K562 treated with DMSO at 1 percent for 4 hours (cell line): ENCODE results near the gene CCDC63. TPM values are rescaled to one million over a fixed set of nuclear protein-coding genes. Genes with fewer than 3 reads are reported as not detected.

Experiments
- total RNA-seq: library from RNA; unstranded; fragments of 300-600 nt; gene quantifications from 2 replicates; pipeline ENCODE4 v1.2.3, GENCODE V29; 2022; ENCODE audit not compliant: insufficient read depth

CCDC63 gene
- total RNA-seq: not detected in 2 replicates

DNA sequence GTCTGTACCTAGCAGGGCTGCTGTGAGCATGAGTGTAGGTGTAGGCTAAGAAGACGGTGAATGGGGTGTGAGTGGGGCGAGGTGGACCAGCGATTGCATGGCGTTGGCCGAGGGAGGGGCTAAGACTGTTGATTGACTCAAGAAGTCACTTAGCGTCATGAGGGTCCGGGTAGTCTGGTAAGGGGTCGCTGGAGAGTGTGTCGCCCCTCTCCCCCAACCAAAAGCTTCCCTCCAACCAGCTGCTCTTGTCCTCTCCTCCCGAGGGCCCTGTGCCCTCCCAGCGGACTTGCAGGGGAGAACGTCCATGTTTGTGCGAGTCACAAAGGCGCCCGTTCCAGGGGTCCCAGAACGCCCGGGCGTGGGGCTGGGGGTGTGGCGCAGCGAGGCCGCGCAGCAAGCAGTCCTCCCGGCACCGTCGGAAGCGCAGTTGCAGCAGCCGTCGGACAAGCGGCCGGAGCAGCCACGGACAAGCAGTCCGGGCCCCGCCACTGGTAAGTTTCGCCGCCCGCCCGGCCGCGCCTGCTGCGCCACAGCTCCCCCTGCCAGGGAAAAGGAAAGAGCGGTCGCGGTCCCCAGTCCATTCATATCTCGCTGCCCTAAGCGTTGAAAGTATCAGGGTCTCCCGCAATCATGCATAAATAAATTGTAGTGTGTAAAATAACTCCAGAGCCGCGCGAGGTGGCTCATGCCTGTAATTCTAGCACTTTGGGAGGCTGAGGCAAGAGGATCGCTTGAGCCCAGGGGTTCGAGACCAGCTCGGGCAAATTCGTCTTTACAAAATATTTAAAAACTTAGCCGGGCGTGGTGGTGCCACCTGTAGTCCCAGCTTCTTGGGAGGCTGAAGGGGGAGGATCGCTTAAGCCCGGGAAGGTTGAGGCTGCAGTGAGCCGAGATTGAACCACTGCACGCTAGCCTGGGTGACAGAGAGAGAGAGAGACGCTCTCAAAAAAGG lies at the start of gene CCDC63:
Gene CCDC63 (plus strand): TSS at position 373 of the 952 bp plus-strand sequence. CDS start 5,968 bp downstream, outside the sequence.

DNA sequence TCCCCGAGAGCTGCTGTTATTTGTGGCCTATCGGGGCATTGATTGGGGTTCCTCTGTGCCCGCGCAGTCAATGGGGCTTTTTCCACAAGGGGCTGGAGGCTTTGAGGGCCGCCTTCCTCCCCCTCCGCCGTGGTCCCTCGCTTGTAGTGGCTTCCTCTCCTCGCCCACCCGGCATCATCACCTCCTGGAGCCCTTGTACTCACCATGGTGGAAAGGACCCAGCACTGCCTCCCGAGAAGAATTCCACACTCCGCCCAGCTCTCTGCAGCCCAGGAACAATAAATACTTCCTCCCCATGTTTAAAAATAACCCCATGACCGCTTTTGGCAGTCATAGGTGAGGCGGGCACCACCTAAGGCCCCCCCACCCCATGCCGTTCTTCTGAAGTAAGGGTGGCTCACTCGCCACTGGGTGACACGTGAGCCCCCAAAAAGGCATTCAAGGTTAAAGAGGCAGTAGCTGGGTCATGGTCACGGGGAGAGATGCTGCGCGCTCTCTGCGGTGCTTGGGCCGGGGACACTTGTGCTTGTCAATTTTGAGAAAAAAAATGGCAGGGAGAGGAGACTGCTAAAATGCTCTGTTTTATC lies 73.6 kb downstream of the CCDC63 start, which contains the start of gene MYL2:
Gene MYL2 (minus strand): TSS at position 256 of the 587 bp plus-strand sequence. CDS start 50 bp downstream, at position 206.

Other genes starting within 250 kb of the CCDC63 start
- gene TCTN1, start 232.9 kb upstream of the CCDC63 start, total RNA-seq: 6.3 and 11.8 TPM in 2 replicates
- gene HVCN1, start 157.9 kb upstream of the CCDC63 start, total RNA-seq: 4.2 and 4.3 TPM in 2 replicates
- 144 and 156 TPM in 2 replicates for gene PPP1CC, start 104.1 kb upstream of the CCDC63 start, total RNA-seq
- not detected in 2 replicates for gene MYL2, start 73.6 kb downstream of the CCDC63 start, total RNA-seq
- gene CUX2, start 187.2 kb downstream of the CCDC63 start, total RNA-seq: not detected in 2 replicates